ENCODE results near the gene KCNK15. TPM values are rescaled to one million over a fixed set of nuclear protein-coding genes. Genes with fewer than 3 reads are reported as not detected.
"Not testable (repeated sequence)": the region's sequence is repeated elsewhere in the genome, so short reads cannot be mapped to it uniquely, and the experiment has no call there.

The KCNK15 gene
- total RNA-seq = 62.6 TPM

DNA sequence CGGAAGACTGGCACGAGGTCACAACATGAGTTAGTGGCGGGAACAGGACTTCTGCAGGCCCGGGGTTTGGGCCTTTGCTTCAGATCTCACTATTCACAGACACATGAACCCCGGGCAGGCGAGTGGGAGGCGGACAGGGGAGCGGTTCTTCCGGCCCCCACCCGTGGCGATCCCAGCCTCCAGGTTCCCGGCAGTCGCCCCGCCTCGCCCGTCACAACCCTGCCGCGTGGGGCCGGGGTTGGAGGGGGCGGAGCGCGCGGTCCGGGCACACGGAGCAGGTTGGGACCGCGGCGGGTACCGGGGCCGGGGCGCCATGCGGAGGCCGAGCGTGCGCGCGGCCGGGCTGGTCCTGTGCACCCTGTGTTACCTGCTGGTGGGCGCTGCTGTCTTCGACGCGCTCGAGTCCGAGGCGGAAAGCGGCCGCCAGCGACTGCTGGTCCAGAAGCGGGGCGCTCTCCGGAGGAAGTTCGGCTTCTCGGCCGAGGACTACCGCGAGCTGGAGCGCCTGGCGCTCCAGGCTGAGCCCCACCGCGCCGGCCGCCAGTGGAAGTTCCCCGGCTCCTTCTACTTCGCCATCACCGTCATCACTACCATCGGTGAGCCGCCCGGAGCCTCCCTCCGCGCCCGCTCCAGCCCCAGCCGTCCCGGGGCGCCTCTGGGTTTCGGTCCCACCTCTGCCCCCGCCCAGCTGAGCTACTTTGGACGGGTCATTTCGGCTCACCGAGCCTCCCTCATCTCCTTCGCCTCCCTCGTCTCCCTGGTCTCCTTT, at the start of gene KCNK15:
Gene KCNK15, plus strand, starts transcription at position 268 of the 769 bp plus-strand sequence. Its CDS starts 46 bp downstream, at position 314.
- intact Hi-C loops (cut with DNase I) = loop anchor here (1.0 to 5.0 kb wide), 5 partner anchors 65 to 223 kb away; partner anchors contain the start of genes RIMS4, SERINC3, TOMM34 and YWHAB
- Histone ChIP-seq H3K36me3 (no peaks in the 10 kb centered on the region), H3K27ac (peak within 1 kb of the TSS; percentile 92 to 94), H3K27me3 (no peaks in the 10 kb centered on the region), H3K4me3 (peak within 1 kb of the TSS; percentile 62 to 86), H3K9me3 (no peaks in the 10 kb centered on the region), H3K4me1 (peaks cover 7 to 28% of the 10 kb centered on the region in 2 donors)
- TF ChIP-seq, protein P1, sequence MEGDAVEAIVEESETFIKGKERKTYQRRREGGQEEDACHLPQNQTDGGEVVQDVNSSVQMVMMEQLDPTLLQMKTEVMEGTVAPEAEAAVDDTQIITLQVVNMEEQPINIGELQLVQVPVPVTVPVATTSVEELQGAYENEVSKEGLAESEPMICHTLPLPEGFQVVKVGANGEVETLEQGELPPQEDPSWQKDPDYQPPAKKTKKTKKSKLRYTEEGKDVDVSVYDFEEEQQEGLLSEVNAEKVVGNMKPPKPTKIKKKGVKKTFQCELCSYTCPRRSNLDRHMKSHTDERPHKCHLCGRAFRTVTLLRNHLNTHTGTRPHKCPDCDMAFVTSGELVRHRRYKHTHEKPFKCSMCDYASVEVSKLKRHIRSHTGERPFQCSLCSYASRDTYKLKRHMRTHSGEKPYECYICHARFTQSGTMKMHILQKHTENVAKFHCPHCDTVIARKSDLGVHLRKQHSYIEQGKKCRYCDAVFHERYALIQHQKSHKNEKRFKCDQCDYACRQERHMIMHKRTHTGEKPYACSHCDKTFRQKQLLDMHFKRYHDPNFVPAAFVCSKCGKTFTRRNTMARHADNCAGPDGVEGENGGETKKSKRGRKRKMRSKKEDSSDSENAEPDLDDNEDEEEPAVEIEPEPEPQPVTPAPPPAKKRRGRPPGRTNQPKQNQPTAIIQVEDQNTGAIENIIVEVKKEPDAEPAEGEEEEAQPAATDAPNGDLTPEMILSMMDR (IDR thresholded peaks at IDR 0.05) = no peak
- DNase-seq (ENCODE audit: low spot score in 2 of 2) = peak in 1 of 2 donors; percentile 86

DNA sequence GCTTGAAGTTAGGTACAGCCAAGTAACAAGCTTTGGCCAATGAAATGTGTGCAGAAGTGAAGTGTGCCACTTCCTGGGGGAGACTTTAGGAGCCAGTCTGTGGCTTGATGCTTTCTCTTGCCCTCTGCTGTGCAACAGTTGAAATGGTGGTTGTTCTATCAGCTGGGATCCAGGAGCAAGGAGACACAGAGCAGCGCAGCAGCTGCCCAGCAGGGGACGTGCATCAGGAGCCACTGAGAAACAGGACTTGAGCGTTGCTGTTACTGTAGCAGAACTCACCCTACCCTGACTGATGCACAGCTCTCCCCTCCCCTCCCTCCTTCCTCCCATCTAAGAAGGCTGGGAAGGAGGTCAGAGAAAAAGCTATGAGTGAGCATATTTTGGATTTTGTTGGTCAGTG, 49.4 kb upstream of the KCNK15 start:
- H3K4me1 ChIP-seq = peaks cover 10 to 57% of the 10 kb centered on the region in 2 donors
- intact Hi-C loops (cut with DNase I) = loop anchor here (10.0 kb wide), 1 partner anchor 512 kb away; the partner anchor contains the start of gene JPH2

DNA sequence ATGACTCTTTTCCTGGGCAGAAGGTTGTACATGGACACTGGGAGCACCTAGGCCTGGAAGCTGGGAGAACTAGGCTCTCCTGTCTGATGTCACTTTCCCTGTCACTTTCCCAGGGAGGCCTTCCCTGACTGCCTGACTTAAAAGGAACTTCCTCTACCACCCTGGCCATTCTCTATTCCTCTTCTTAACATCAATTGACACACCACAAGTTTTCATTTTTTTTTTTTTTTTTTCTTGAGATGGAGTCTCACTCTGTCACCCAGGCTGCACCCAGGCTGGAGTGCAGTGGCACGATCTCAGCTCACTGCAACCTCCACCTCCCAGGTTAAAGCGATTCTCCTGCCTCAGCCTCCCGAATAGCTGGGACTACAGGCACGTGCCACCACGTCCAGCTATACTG, 48.6 kb upstream of the KCNK15 start:
- H3K4me1 ChIP-seq = peaks cover 5 to 59% of the 10 kb centered on the region in 2 donors
- H3K4me3 ChIP-seq; H3K27me3 ChIP-seq; DNase-seq (ENCODE audit: low spot score in 2 of 2); H3K9me3 ChIP-seq; H3K36me3 ChIP-seq: not testable (repeated sequence)
- intact Hi-C loops (cut with DNase I) = loop anchor here (10.0 kb wide), 1 partner anchor 512 kb away; the partner anchor contains the start of gene JPH2
- H3K27ac ChIP-seq = peak overlapping the region; percentile 92 to 94

More for the DNA sequence above, 49.4 kb upstream of the KCNK15 start:
- no peaks in the 10 kb centered on the region for H3K36me3 ChIP-seq
- TF ChIP-seq, protein P1 (IDR thresholded peaks at IDR 0.05) = no peak
- peak overlapping the region; percentile 92 to 94 for H3K27ac ChIP-seq
- no peaks in the 10 kb centered on the region for H3K27me3 ChIP-seq
- no peak for DNase-seq (ENCODE audit: low spot score in 2 of 2)
- no peak overlapping the region for H3K4me3 ChIP-seq
- H3K9me3 ChIP-seq = no peaks in the 10 kb centered on the region

DNA sequence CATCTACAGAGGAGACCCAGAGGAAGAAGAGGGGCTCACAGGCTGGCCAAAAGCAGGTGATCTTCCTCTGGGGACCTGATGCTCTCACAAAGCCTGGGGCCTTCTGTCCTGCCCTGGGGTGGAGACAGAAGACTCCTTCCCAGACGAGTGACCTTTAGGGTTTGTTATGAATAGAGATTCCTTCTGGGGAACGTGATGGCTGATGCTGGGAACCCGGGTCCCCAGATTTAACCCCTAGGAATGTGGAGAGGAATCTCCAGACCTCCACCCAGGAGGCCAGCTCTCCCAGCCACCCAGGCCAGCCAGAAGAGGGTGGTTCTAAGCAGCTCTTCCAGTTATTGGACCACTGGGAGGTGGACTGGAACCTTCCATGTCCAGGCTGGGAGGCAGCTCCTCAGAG, 47.3 kb upstream of the KCNK15 start:
- intact Hi-C loops (cut with DNase I) = loop anchor here (10.0 kb wide), 1 partner anchor 514 kb away; the partner anchor contains the start of gene JPH2
- H3K27me3 ChIP-seq = no peaks in the 10 kb centered on the region
- H3K4me3 ChIP-seq = no peak overlapping the region
- peaks cover 10 to 61% of the 10 kb centered on the region in 2 donors for H3K4me1 ChIP-seq
- no peaks in the 10 kb centered on the region for H3K36me3 ChIP-seq
- TF ChIP-seq, protein P1 (IDR thresholded peaks at IDR 0.05) = no peak
- DNase-seq (ENCODE audit: low spot score in 2 of 2) = no peak
- H3K9me3 ChIP-seq = no peaks in the 10 kb centered on the region
- peak overlapping the region; percentile 21 to 46 for H3K27ac ChIP-seq

DNA sequence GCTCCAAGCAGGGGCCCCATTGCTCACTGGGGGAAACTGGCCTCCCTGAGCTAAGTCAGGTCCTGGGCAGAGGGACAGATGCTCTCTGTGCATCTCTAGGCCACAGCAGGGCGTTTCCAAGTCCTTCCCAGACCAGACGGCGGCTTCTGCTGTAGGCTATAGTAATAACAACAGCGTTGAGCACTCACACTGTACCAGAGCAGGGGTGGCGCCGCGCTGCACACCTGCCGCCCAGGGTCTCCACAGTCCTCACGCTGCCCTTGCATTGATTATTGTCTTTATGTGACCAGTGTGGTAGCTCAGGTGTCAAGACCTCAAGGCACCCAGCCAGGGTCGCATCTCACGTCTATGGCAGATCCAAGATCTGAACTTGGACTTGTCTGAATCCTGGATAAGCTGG, 45.4 kb upstream of the KCNK15 start:
- TF ChIP-seq, protein P1 (IDR thresholded peaks at IDR 0.05) = no peak
- Histone ChIP-seq H3K27me3 (no peaks in the 10 kb centered on the region), H3K4me1 (peaks cover 8 to 47% of the 10 kb centered on the region in 2 donors), H3K36me3 (no peaks in the 10 kb centered on the region), H3K4me3 (no peak overlapping the region), H3K9me3 (no peaks in the 10 kb centered on the region), H3K27ac (peak overlapping the region; percentile 87 to 93)
- no peak for DNase-seq (ENCODE audit: low spot score in 2 of 2)
- intact Hi-C loops (cut with DNase I) = no loop called here

All from ascending aorta (tissue), 2 donors.